Frontal cortex (tissue), 4 donors: Measurements from ENCODE around the gene ATF1. TPM values are rescaled to one million over a fixed set of nuclear protein-coding genes. Genes with fewer than 3 reads are reported as not detected.
"Not testable (repeated sequence)": the region's sequence is repeated elsewhere in the genome, so short reads cannot be mapped to it uniquely, and the experiment has no call there.

ENCODE experiments used
- DNase-seq, 2 donors: peaks; one replicate each; pipeline ENCODE4 v3.0.0; 2012; ENCODE audit warnings: low spot score in 2 of 2
- FAIRE-seq: peaks from 2 replicates; lab custom pipeline; 2012; peaks lifted over from hg19 to GRCh38; lab: Jason Lieb, UNC
- total RNA-seq: library from RNA; depleted of rRNA; stranded (reverse); fragments of >200 nt; gene quantifications from one replicate; pipeline ENCODE4 v1.2.3, GENCODE V29; 2014
- donor health status: control.
- donor health status: control.
- donor health status: control.

The ATF1 gene
- total RNA-seq, 1 donor from 2014 or later = 26.5 TPM

- DNase-seq (no peak), FAIRE-seq (no peak)
Measured at GRCh38 chr12:50787618-50788017, 23.7 kb downstream of the ATF1 start.

DNA sequence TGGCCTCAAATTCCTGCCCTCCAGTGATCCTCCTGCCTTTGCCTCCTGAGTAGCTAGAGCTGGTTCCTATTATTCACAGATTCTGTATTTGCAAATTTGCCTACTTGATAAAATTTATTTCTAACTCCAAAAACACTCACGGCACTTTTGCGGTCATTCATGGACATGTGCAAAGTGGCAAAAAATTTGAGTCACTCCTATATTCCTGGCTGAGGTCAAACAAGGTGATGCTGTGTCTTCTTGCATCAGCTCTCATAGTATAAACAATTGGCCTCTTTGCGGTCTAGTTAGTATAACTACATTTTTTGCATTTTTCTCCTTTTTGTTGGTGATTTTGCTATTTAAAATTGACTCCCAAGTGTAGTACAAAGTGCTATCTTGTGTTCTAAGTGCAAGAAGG is 24.7 kb downstream of the ATF1 start:
- no peak for FAIRE-seq

GRCh38 chr12:50790081-50790480 is 26.2 kb downstream of the ATF1 start:
- DNase-seq (no peak), FAIRE-seq (no peak)

More for the DNA sequence above, 24.7 kb downstream of the ATF1 start:
- DNase-seq = no peak

DNA sequence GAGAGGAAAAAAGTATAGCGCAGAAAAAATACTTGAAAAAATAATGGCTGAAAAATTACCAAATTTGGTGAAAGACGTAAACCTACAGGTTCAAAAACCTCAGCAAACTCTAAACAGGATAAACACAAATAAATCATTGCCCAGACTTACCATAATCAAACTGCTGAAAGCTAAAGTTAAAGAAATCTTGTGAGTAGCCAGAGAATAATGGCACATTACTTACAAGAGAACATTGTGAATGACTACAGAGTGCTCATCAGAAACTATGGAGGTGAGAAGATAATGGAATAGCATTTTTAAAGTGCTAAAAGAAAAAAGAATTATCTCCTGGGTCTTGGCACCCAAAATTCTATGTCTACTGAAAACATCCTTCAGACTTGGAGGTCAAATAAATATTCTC is 36.0 kb downstream of the ATF1 start:
- DNase-seq = no peak
- no peak for FAIRE-seq

- no peak for DNase-seq
- no peak for FAIRE-seq
Measured at GRCh38 chr12:50803230-50803875, 39.5 kb downstream of the ATF1 start.

DNA sequence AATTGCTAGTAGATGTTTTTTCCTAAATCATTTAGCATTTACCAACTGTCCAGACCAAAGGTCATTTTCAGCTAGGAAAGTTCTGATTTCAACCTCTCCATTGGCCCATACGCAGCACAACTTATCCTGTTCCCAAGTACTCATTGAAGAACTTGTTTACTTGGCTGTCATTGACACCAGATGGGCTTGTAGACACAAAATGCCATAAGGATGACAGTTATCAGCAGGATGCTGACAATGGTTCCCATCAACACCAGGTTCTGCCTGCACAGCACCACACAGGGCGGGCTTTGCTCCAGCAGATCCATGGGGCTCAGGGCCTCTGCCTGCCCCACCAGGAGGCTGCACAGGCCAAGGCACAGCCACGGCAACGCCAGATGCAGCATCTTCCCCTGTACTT is 42.3 kb downstream of the ATF1 start:
- DNase-seq = no peak
- FAIRE-seq = no peak

DNA sequence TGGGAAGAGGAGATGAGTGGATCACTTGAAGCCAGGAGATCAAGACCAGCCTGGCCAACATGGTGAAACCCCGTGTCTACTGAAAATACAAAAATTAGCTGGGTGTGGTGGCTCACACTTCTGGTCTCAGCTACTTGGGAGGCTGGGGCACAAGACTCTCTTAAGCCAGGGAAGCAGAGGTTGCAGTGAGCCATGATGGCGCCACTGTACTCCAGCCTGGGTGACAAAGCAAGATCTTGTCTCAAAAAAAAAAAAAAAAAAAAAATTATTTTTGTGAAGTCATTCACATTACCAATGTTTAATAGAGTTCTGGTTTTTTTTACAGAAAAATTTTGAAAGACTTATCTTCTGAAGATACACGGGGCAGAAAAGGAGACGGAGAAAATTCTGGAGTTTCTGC is 45.2 kb downstream of the ATF1 start:
- FAIRE-seq, DNase-seq: not testable (repeated sequence)

- DNase-seq, FAIRE-seq: not testable (repeated sequence)
Measured at GRCh38 chr12:50814921-50815320, 51.0 kb downstream of the ATF1 start.

GRCh38 chr12:50820177-50820576 is 56.3 kb downstream of the ATF1 start:
- DNase-seq (no peak), FAIRE-seq (peak; percentile 44)

- no peak for FAIRE-seq
- no peak for DNase-seq
Measured at GRCh38 chr12:50822082-50822481, 58.2 kb downstream of the ATF1 start.

DNA sequence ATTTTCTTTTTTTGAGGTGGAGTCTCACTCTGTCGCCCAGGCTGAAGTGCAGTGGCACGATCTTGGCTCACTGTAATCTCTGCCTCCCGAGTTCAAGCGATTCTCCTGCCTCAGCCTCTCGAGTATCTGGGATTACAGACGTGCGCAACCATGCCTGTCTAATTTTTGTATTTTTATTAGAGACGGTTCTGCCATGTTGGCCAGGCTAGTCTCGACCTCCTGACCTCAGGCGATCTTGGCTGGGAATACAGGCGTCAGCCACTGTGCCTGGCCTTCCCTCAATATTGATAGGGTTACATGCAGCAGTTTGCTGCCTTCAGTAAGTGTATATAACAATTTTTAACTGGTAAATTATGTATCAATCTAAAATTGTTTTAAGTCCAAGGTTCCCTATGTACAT is 59.8 kb downstream of the ATF1 start:
- not testable (repeated sequence) for DNase-seq, FAIRE-seq

- FAIRE-seq (no peak), DNase-seq (no peak)
Measured at GRCh38 chr12:50824914-50825313, 61.0 kb downstream of the ATF1 start.

DNA sequence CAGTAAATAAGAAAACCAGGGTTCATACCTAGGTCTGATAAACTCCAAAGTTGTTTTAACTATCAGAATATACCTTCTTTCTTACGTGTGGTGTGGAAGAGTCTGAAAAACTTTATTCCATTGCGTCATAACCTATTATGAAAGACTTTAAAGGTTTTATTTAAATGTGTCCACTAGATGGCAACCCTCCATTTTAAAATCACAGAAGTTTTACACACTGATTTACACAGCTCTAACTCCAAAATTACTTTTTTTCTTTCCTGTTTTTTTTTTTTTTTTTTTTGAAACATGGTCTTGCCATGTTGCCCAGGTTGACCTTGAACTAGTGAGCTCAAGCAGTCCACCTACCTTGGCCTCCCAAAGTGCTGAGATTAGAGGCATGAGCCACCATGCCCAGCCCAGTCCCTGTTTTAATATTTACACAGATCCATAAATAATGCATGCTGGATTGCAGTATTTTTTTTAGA is 61.5 kb downstream of the ATF1 start:
- peak; percentile 95 for FAIRE-seq
- DNase-seq = peak in 1 of 2 donors; percentile 25

GRCh38 chr12:50828121-50828520 is 64.2 kb downstream of the ATF1 start:
- DNase-seq = no peak
- FAIRE-seq = no peak

DNA sequence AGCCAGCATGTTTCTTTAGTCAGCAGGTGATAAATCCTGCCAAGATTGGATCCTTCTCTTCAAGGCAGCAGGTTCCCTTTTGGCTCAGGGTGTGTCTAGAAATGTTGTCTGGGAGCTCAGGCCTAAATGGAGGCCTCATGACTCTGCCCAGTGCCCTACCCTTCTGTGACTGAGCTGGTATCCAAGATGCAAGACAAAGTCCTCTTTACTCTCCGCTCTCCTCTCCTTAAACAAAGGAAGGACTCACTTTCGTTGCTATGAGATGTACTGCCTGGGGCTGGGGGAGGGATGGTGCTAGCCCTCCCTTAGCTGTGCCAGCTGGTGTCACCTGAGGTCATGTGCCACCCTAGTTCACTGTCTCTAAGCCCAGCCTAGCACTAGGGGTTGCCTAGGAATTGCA is 65.0 kb downstream of the ATF1 start:
- DNase-seq = no peak
- no peak for FAIRE-seq

- not testable (repeated sequence) for FAIRE-seq
Measured at GRCh38 chr12:50833801-50834200, 69.9 kb downstream of the ATF1 start.

GRCh38 chr12:50839042-50839441 is 75.1 kb downstream of the ATF1 start:
- no peak for DNase-seq
- FAIRE-seq = no peak

More at GRCh38 chr12:50833801-50834200, 69.9 kb downstream of the ATF1 start:
- not testable (repeated sequence) for DNase-seq

GRCh38 chr12:50840809-50841487 is 77.0 kb downstream of the ATF1 start:
- DNase-seq (no peak), FAIRE-seq (no peak)

DNA sequence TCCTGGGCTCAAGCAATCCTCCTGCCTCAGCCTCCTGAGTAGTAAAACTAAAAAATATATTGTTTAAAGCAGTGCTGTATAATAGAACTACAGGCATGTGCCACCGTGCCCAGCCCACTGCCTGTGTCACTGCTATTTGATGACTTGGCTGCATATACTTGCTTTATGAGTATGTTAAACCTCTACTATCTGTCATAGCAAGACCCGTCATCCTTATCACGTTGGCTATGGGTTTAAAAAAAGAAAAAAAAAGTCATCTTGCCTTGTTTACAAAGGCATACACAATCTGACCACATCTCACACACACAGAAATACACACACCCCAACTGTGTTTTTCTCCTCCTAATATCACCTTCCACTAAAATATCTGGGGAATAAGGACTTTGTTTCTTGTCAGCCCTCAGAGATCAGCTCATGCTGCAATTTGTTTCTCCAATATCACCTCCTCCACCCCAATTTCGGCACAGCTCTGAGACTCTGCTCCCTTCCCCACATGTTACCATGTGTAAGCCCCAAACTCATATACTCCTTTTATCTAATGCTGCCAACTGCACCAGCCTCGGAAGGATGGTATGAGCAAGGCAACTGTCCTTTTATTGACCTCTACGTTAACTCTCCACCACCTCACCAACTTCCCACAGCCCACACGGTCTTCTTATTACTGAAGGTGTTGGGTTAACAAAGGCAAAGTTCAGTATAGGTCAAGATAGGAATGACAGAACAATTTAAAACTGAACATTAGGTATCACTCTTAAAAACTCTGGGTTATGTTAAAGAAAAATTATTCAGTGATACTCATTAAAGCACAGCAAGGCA is 78.0 kb downstream of the ATF1 start:
- DNase-seq = no peak
- no peak for FAIRE-seq

- no peak for DNase-seq
- no peak for FAIRE-seq
Measured at GRCh38 chr12:50842637-50843493, 79.0 kb downstream of the ATF1 start, which contains the start of gene TMPRSS12. Gene TMPRSS12, plus strand, starts transcription at chr12:50842926. Its CDS starts 39 bp downstream, at chr12:50842965.
